Measurements from ENCODE around the gene LPP.

DNA sequence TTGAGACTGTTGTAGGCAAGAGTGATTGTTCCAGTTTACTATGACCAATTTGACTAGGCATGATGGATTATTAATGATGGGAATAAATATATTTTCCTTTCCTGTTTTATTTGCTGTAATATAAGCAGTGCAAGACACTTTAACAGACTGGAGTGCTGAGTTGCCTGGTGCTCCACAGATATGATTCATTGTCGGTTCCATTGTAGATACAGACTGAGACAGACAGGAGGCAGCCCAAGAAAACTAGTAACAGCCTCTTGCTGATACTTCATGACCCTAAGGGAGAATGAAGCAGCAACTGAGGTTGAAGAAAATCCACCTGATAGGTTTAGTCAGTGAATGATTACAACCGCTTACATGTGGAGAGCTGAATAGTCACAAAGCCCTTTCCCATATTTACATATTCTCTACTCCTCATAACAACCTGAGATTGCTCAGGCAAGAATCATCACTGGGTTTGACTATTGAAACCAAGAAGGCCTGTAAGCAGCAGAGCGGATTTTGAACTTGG, 782.7 kb downstream of the LPP start:
- TF ChIP-seq, protein P1, sequence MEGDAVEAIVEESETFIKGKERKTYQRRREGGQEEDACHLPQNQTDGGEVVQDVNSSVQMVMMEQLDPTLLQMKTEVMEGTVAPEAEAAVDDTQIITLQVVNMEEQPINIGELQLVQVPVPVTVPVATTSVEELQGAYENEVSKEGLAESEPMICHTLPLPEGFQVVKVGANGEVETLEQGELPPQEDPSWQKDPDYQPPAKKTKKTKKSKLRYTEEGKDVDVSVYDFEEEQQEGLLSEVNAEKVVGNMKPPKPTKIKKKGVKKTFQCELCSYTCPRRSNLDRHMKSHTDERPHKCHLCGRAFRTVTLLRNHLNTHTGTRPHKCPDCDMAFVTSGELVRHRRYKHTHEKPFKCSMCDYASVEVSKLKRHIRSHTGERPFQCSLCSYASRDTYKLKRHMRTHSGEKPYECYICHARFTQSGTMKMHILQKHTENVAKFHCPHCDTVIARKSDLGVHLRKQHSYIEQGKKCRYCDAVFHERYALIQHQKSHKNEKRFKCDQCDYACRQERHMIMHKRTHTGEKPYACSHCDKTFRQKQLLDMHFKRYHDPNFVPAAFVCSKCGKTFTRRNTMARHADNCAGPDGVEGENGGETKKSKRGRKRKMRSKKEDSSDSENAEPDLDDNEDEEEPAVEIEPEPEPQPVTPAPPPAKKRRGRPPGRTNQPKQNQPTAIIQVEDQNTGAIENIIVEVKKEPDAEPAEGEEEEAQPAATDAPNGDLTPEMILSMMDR (IDR thresholded peaks at IDR 0.05; ENCODE audit: low read length) = no peak
- TF ChIP-seq EZH2 (IDR thresholded peaks at IDR 0.05; ENCODE audit: borderline replicate concordance, low read length) = no peak
